ENCODE measurements around the gene MPPED2.

DNA sequence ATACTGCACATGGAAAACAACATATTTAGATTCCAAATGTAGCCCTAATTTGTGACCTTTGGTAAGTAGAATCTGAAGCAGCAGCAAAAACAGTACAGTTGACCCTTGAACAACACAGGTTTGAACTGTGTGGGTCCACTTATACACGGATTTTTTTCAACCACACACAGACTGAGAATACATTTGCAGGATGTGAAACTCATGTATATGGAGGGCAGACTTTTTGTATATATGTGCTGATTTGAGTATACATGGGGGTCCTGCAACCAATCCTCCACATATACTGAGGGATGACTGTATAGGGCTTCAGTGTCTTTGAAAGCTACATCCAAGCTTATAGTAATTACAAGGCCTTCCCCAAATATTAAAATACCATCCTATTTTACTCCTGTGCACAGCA is 120.5 kb downstream of the MPPED2 start:
- TF ChIP-seq, protein P1, sequence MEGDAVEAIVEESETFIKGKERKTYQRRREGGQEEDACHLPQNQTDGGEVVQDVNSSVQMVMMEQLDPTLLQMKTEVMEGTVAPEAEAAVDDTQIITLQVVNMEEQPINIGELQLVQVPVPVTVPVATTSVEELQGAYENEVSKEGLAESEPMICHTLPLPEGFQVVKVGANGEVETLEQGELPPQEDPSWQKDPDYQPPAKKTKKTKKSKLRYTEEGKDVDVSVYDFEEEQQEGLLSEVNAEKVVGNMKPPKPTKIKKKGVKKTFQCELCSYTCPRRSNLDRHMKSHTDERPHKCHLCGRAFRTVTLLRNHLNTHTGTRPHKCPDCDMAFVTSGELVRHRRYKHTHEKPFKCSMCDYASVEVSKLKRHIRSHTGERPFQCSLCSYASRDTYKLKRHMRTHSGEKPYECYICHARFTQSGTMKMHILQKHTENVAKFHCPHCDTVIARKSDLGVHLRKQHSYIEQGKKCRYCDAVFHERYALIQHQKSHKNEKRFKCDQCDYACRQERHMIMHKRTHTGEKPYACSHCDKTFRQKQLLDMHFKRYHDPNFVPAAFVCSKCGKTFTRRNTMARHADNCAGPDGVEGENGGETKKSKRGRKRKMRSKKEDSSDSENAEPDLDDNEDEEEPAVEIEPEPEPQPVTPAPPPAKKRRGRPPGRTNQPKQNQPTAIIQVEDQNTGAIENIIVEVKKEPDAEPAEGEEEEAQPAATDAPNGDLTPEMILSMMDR (IDR thresholded peaks at IDR 0.05) = no peak
- no peak for TF ChIP-seq POLR2A (IDR thresholded peaks at IDR 0.05)
